ENCODE results near the gene SPON2. TPM values are rescaled to one million over a fixed set of nuclear protein-coding genes. Genes with fewer than 3 reads are reported as not detected.

Gene SPON2
- total RNA-seq, 4 donors from 2014 or later: 2.4 to 14.1 (median 6.6) TPM

- Histone ChIP-seq H3K4me3 (replicated peaks in 1 of 3) (no peak overlapping the region), H3K27ac (peak overlapping the region in 2 of 3 donors; percentile 25 to 68), H3K9me3 (no peaks in the 10 kb centered on the region), H3K36me3 (peaks cover 30 to 37% of the 10 kb centered on the region in 2 donors), H3K27me3 (no peaks in the 10 kb centered on the region), H3K4me1 (peaks cover 52 to 66% of the 10 kb centered on the region in 2 donors)
- 46 to 77% methylated on average over 13 to 20 of the region's 34 CpGs for WGBS, 2 donors
- DNase-seq: peak; percentile 80
- TF ChIP-seq POLR2A (IDR thresholded peaks at IDR 0.05) (no peak), CTCF (IDR thresholded peaks at IDR 0.05) (no peak)
- intact Hi-C loops (cut with DNase I): no loop called here
Measured at GRCh38 chr4:1211891-1212545, 39.6 kb upstream of the SPON2 start.

GRCh38 chr4:1211371-1211770, 39.0 kb upstream of the SPON2 start:
- Histone ChIP-seq H3K27me3 (no peaks in the 10 kb centered on the region), H3K36me3 (peaks cover 30 to 37% of the 10 kb centered on the region in 2 donors), H3K9me3 (no peaks in the 10 kb centered on the region), H3K4me3 (replicated peaks in 1 of 3) (no peak overlapping the region), H3K27ac (peak overlapping the region in 1 of 3 donors; percentile 68), H3K4me1 (peaks cover 52 to 61% of the 10 kb centered on the region in 2 donors)
- 92 to 94% methylated on average over 13 of the region's 13 CpGs for WGBS, 2 donors
- TF ChIP-seq POLR2A (IDR thresholded peaks at IDR 0.05) (no peak), CTCF (IDR thresholded peaks at IDR 0.05) (no peak)
- no peak for DNase-seq
- intact Hi-C loops (cut with DNase I): no loop called here

- no peak for DNase-seq
- H3K27me3 ChIP-seq: no peaks in the 10 kb centered on the region
- TF ChIP-seq POLR2A (IDR thresholded peaks at IDR 0.05): no peak
- no peak for TF ChIP-seq CTCF (IDR thresholded peaks at IDR 0.05)
- H3K4me3 ChIP-seq (replicated peaks in 1 of 3): no peak overlapping the region
- peaks cover 52 to 61% of the 10 kb centered on the region in 2 donors for H3K4me1 ChIP-seq
- intact Hi-C loops (cut with DNase I): no loop called here
- peaks cover 30 to 35% of the 10 kb centered on the region in 2 donors for H3K36me3 ChIP-seq
- 81 to 91% methylated on average over 6 to 9 of the region's 10 CpGs for WGBS, 2 donors
- peak overlapping the region in 1 of 3 donors; percentile 68 for H3K27ac ChIP-seq
- no peaks in the 10 kb centered on the region for H3K9me3 ChIP-seq
Measured at GRCh38 chr4:1210971-1211370, 38.6 kb upstream of the SPON2 start.

- peak overlapping the region in 1 of 3 donors; percentile 68 for H3K27ac ChIP-seq
- H3K4me3 ChIP-seq (replicated peaks in 1 of 3): no peak overlapping the region
- H3K4me1 ChIP-seq: peaks cover 52 to 61% of the 10 kb centered on the region in 2 donors
- DNase-seq: peak in 1 of 2 donors; percentile 0
- H3K36me3 ChIP-seq: peaks cover 25 to 29% of the 10 kb centered on the region in 2 donors
- H3K9me3 ChIP-seq: no peaks in the 10 kb centered on the region
- no peaks in the 10 kb centered on the region for H3K27me3 ChIP-seq
- intact Hi-C loops (cut with DNase I): no loop called here
- WGBS, 2 donors: 84 to 95% methylated on average over 12 to 20 of the region's 22 CpGs
- TF ChIP-seq POLR2A (IDR thresholded peaks at IDR 0.05) (no peak), CTCF (IDR thresholded peaks at IDR 0.05) (no peak)
Measured at GRCh38 chr4:1210241-1210841, 38.0 kb upstream of the SPON2 start.

GRCh38 chr4:1209821-1210220, 37.4 kb upstream of the SPON2 start:
- Histone ChIP-seq H3K4me3 (replicated peaks in 1 of 3) (no peak overlapping the region), H3K27ac (peak overlapping the region in 1 of 3 donors; percentile 68), H3K36me3 (peaks cover 20 to 23% of the 10 kb centered on the region in 2 donors), H3K9me3 (no peaks in the 10 kb centered on the region), H3K27me3 (no peaks in the 10 kb centered on the region), H3K4me1 (peaks cover 52 to 61% of the 10 kb centered on the region in 2 donors)
- intact Hi-C loops (cut with DNase I): no loop called here
- TF ChIP-seq POLR2A (IDR thresholded peaks at IDR 0.05) (no peak), CTCF (IDR thresholded peaks at IDR 0.05) (no peak)
- WGBS, 2 donors: 50 to 63% methylated on average over 7 of the region's 11 CpGs
- DNase-seq: peak in 1 of 2 donors; percentile 29

Data from thyroid gland (tissue), 4 donors.